ENCODE results near the gene MMP27. TPM values are rescaled to one million over a fixed set of nuclear protein-coding genes. Genes with fewer than 3 reads are reported as not detected.

The MMP27 gene
- total RNA-seq, 2 experiments from 2014 or later = not detected

DNA sequence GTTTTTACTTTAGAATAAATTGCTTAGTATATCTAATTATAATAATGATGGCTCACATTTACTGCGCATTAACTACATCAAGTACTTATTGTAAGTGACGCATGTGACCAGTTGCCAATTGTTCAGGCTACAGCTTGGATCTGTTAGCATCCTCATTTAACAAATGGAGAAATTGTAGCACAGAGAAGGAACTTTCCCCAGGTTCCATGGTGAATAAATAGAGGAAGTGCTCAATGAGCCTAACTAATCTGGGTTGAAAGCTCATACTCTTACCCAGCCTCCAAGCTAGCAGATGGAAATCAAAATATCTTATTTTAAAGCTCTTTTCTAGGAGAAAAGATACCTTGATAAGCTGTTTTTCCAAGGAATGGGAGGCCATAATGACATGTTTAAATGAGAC is 19.8 kb downstream of the MMP27 start:
- no peaks in the 10 kb centered on the region for H3K9me3 Mint-ChIP-seq
- Histone ChIP-seq H3K4me1 (ENCODE audit: insufficient read depth, low read length) (no peaks in the 10 kb centered on the region), H3K9me3 (ENCODE audit: control insufficient read depth in 1 of 2, insufficient read depth in 1 of 2, low read length in 2 of 2) (no peaks in the 10 kb centered on the region), H3K4me3 (ENCODE audit: low read length) (no peak overlapping the region), H3K27ac (ENCODE audit: low read depth in 1 of 2, low read length in 2 of 2) (no peak overlapping the region), H3K36me3 (ENCODE audit: insufficient read depth, low read length) (no peaks in the 10 kb centered on the region), H3K27me3 (ENCODE audit: control insufficient read depth in 1 of 2, insufficient read depth in 2 of 2, low read length in 2 of 2) (peaks cover 5% of the 10 kb centered on the region in 2 experiments)
- peaks cover 27% of the 10 kb centered on the region for H3K27me3 Mint-ChIP-seq
- H3K27ac Mint-ChIP-seq = no peak overlapping the region
- CTCF ChIA-PET = no interaction called here
- ATAC-seq (ENCODE audit: poor library complexity) (no peak), DNase-seq (peak in 1 of 14 experiments; percentile 5)
- no peaks in the 10 kb centered on the region for H3K4me1 Mint-ChIP-seq (ENCODE audit: low read depth)
- POLR2A ChIA-PET = no interaction called here
- intact Hi-C loops (cut with DNase I, micrococcal nuclease) = no loop called here
- H3K36me3 Mint-ChIP-seq (ENCODE audit: low read depth) = no peaks in the 10 kb centered on the region
- TF ChIP-seq, protein P1, sequence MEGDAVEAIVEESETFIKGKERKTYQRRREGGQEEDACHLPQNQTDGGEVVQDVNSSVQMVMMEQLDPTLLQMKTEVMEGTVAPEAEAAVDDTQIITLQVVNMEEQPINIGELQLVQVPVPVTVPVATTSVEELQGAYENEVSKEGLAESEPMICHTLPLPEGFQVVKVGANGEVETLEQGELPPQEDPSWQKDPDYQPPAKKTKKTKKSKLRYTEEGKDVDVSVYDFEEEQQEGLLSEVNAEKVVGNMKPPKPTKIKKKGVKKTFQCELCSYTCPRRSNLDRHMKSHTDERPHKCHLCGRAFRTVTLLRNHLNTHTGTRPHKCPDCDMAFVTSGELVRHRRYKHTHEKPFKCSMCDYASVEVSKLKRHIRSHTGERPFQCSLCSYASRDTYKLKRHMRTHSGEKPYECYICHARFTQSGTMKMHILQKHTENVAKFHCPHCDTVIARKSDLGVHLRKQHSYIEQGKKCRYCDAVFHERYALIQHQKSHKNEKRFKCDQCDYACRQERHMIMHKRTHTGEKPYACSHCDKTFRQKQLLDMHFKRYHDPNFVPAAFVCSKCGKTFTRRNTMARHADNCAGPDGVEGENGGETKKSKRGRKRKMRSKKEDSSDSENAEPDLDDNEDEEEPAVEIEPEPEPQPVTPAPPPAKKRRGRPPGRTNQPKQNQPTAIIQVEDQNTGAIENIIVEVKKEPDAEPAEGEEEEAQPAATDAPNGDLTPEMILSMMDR (IDR thresholded peaks at IDR 0.05) = no peak
- H3K4me3 Mint-ChIP-seq = no peak overlapping the region

DNA sequence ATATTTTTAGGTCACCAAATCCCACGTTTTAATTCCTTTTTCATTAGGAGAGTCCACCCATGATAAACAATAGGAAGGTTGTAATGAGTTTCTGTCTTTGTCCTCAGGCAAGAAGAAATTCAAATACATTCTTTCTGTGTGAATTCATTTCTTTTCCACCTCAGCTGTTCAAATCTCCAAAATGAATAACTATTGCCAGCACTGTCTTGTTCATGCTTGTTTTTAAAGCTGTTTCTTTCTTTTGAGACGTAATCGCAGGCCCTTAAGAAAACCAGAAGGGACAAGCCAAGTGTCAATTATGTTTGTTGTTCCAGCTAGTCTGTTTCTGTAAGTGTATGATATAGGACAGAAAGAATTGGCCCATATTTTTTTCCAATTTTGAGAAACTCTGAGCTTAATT is 20.2 kb downstream of the MMP27 start:
- Histone ChIP-seq H3K27me3 (ENCODE audit: control insufficient read depth in 1 of 2, insufficient read depth in 2 of 2, low read length in 2 of 2) (peaks cover 4 to 5% of the 10 kb centered on the region in 2 experiments), H3K36me3 (ENCODE audit: insufficient read depth, low read length) (no peaks in the 10 kb centered on the region), H3K4me1 (ENCODE audit: insufficient read depth, low read length) (no peaks in the 10 kb centered on the region), H3K9me3 (ENCODE audit: control insufficient read depth in 1 of 2, insufficient read depth in 1 of 2, low read length in 2 of 2) (no peaks in the 10 kb centered on the region), H3K27ac (ENCODE audit: low read depth in 1 of 2, low read length in 2 of 2) (no peak overlapping the region), H3K4me3 (ENCODE audit: low read length) (no peak overlapping the region)
- TF ChIP-seq, protein P1 (IDR thresholded peaks at IDR 0.05) = no peak
- ChIA-PET CTCF (no interaction called here), POLR2A (no interaction called here)
- no peak overlapping the region for H3K4me3 Mint-ChIP-seq
- intact Hi-C loops (cut with DNase I, micrococcal nuclease) = no loop called here
- no peak overlapping the region for H3K27ac Mint-ChIP-seq
- ATAC-seq (ENCODE audit: poor library complexity) = no peak
- peaks cover 25% of the 10 kb centered on the region for H3K27me3 Mint-ChIP-seq
- H3K9me3 Mint-ChIP-seq = no peaks in the 10 kb centered on the region
- no peak for DNase-seq
- no peaks in the 10 kb centered on the region for H3K4me1 Mint-ChIP-seq (ENCODE audit: low read depth)
- H3K36me3 Mint-ChIP-seq (ENCODE audit: low read depth) = no peaks in the 10 kb centered on the region

DNA sequence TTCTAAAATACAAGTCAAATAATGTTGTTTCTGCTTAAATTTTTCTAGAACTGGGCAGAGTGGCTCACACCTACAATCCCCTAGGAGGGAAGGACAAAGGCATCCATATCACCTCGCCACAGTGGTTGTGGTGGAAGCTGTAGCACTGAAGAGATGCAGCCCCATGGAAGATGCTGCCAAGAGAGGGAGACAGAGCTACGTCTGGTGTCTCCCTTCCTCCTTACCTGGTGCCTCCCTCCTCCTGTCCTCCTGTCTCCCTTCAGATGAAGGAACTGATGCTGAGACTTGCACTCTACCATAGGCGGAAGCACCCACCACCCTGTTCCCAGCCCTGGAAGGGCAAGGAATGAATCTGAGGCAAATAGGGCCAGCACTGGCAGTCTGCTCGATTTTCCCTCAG is 22.3 kb downstream of the MMP27 start:
- no peaks in the 10 kb centered on the region for H3K4me1 Mint-ChIP-seq (ENCODE audit: low read depth)
- H3K36me3 Mint-ChIP-seq (ENCODE audit: low read depth) = no peaks in the 10 kb centered on the region
- Histone ChIP-seq H3K4me1 (ENCODE audit: insufficient read depth, low read length) (no peaks in the 10 kb centered on the region), H3K9me3 (ENCODE audit: control insufficient read depth in 1 of 2, insufficient read depth in 1 of 2, low read length in 2 of 2) (no peaks in the 10 kb centered on the region), H3K36me3 (ENCODE audit: insufficient read depth, low read length) (no peaks in the 10 kb centered on the region), H3K27me3 (ENCODE audit: control insufficient read depth in 1 of 2, insufficient read depth in 2 of 2, low read length in 2 of 2) (peaks cover 4 to 6% of the 10 kb centered on the region in 2 experiments), H3K4me3 (ENCODE audit: low read length) (no peak overlapping the region), H3K27ac (ENCODE audit: low read depth in 1 of 2, low read length in 2 of 2) (no peak overlapping the region)
- DNase-seq = no peak
- no peak overlapping the region for H3K4me3 Mint-ChIP-seq
- intact Hi-C loops (cut with DNase I, micrococcal nuclease) = no loop called here
- no peaks in the 10 kb centered on the region for H3K9me3 Mint-ChIP-seq
- POLR2A ChIA-PET = no interaction called here
- CTCF ChIA-PET = no interaction called here
- TF ChIP-seq, protein P1 (IDR thresholded peaks at IDR 0.05) = no peak
- no peak for ATAC-seq (ENCODE audit: poor library complexity)
- no peak overlapping the region for H3K27ac Mint-ChIP-seq
- peaks cover 44% of the 10 kb centered on the region for H3K27me3 Mint-ChIP-seq
